ENCODE measurements around the gene FXYD5. TPM values are rescaled to one million over a fixed set of nuclear protein-coding genes. Genes with fewer than 3 reads are reported as not detected.
A peak's percentile ranks its signal among the peaks of the same experiment; 100 is the strongest.
"Not testable (repeated sequence)": the region's sequence is repeated elsewhere in the genome, so short reads cannot be mapped to it uniquely, and the experiment has no call there.

FXYD5 gene
- total RNA-seq, 2 experiments from 2014 or later, result 587 to 615 TPM

- peak overlapping the region; percentile 68 for H3K4me3 Mint-ChIP-seq
Measured at GRCh38 chr19:35150445-35150844, 4.1 kb upstream of the FXYD5 start.

GRCh38 chr19:35151273-35152065 lies 3.1 kb upstream of the FXYD5 start:
- CTCF ChIA-PET, result no interaction called here
- Mint-ChIP-seq H3K27me3 (no peaks in the 10 kb centered on the region), H3K4me3 (peak overlapping the region; percentile 65), H3K27ac (no peak overlapping the region), H3K9me3 (no peaks in the 10 kb centered on the region), H3K4me1 (ENCODE audit: low read depth) (peaks cover 42% of the 10 kb centered on the region), H3K36me3 (ENCODE audit: low read depth) (peaks cover 26% of the 10 kb centered on the region)
- POLR2A ChIA-PET, result no interaction called here
- TF ChIP-seq, protein P1, sequence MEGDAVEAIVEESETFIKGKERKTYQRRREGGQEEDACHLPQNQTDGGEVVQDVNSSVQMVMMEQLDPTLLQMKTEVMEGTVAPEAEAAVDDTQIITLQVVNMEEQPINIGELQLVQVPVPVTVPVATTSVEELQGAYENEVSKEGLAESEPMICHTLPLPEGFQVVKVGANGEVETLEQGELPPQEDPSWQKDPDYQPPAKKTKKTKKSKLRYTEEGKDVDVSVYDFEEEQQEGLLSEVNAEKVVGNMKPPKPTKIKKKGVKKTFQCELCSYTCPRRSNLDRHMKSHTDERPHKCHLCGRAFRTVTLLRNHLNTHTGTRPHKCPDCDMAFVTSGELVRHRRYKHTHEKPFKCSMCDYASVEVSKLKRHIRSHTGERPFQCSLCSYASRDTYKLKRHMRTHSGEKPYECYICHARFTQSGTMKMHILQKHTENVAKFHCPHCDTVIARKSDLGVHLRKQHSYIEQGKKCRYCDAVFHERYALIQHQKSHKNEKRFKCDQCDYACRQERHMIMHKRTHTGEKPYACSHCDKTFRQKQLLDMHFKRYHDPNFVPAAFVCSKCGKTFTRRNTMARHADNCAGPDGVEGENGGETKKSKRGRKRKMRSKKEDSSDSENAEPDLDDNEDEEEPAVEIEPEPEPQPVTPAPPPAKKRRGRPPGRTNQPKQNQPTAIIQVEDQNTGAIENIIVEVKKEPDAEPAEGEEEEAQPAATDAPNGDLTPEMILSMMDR (IDR thresholded peaks at IDR 0.05), result no peak
- H3K4me1 ChIP-seq (ENCODE audit: insufficient read depth, low read length), result peaks cover 25% of the 10 kb centered on the region
- H3K4me3 ChIP-seq (ENCODE audit: low read length), result no peak overlapping the region
- H3K27ac ChIP-seq (ENCODE audit: low read depth in 1 of 2, low read length in 2 of 2), result no peak overlapping the region
- no peaks in the 10 kb centered on the region for H3K9me3 ChIP-seq (ENCODE audit: control insufficient read depth in 1 of 2, insufficient read depth in 1 of 2, low read length in 2 of 2)
- no peak for DNase-seq
- intact Hi-C loops (cut with DNase I, micrococcal nuclease), result loop anchor here in 1 of 2 experiments (5.0 kb wide), 1 partner anchor 56 kb away; no protein-coding TSS in a partner anchor
- H3K36me3 ChIP-seq (ENCODE audit: insufficient read depth, low read length), result peaks cover 4% of the 10 kb centered on the region
- no peaks in the 10 kb centered on the region for H3K27me3 ChIP-seq (ENCODE audit: control insufficient read depth in 1 of 2, insufficient read depth in 2 of 2, low read length in 2 of 2)
- ATAC-seq (ENCODE audit: poor library complexity), result no peak

More at GRCh38 chr19:35150445-35150844, 4.1 kb upstream of the FXYD5 start:
- peak overlapping the region; percentile 43 for H3K27ac Mint-ChIP-seq
- no peaks in the 10 kb centered on the region for H3K9me3 Mint-ChIP-seq
- H3K27me3 Mint-ChIP-seq, result no peaks in the 10 kb centered on the region
- peaks cover 15% of the 10 kb centered on the region for H3K4me1 ChIP-seq (ENCODE audit: insufficient read depth, low read length)
- no peaks in the 10 kb centered on the region for H3K9me3 ChIP-seq (ENCODE audit: control insufficient read depth in 1 of 2, insufficient read depth in 1 of 2, low read length in 2 of 2)
- no peak overlapping the region for H3K27ac ChIP-seq (ENCODE audit: low read depth in 1 of 2, low read length in 2 of 2)
- H3K27me3 ChIP-seq (ENCODE audit: control insufficient read depth in 1 of 2, insufficient read depth in 2 of 2, low read length in 2 of 2), result no peaks in the 10 kb centered on the region
- intact Hi-C loops (cut with DNase I, micrococcal nuclease), result loop anchor here in 1 of 2 experiments (5.0 kb wide), 1 partner anchor 57 kb away; no protein-coding TSS in a partner anchor
- H3K36me3 ChIP-seq (ENCODE audit: insufficient read depth, low read length), result no peaks in the 10 kb centered on the region
- ATAC-seq (ENCODE audit: poor library complexity), result no peak
- H3K4me1 Mint-ChIP-seq (ENCODE audit: low read depth), result peaks cover 33% of the 10 kb centered on the region
- ChIA-PET CTCF (no interaction called here), POLR2A (no interaction called here)
- H3K4me3 ChIP-seq (ENCODE audit: low read length), result no peak overlapping the region
- TF ChIP-seq, protein P1 (IDR thresholded peaks at IDR 0.05), result no peak
- DNase-seq, result no peak
- H3K36me3 Mint-ChIP-seq (ENCODE audit: low read depth), result peaks cover 16% of the 10 kb centered on the region

GRCh38 chr19:35153129-35153522 lies 1.4 kb upstream of the FXYD5 start:
- H3K9me3 ChIP-seq (ENCODE audit: control insufficient read depth in 1 of 2, insufficient read depth in 1 of 2, low read length in 2 of 2); H3K27me3 ChIP-seq (ENCODE audit: control insufficient read depth in 1 of 2, insufficient read depth in 2 of 2, low read length in 2 of 2); H3K27me3 Mint-ChIP-seq; DNase-seq; ATAC-seq (ENCODE audit: poor library complexity); H3K9me3 Mint-ChIP-seq: not testable (repeated sequence)
- peak overlapping the region; percentile 98 for H3K4me3 Mint-ChIP-seq
- peak overlapping the region; percentile 98 for H3K27ac Mint-ChIP-seq
- ChIA-PET CTCF (interaction anchor here (0.8 to 3.3 kb wide), 13 partner anchors 8 to 310 kb away, joined by 3 to 46 read pairs (median 5); partner anchors contain the start of gene FXYD7), POLR2A (interaction anchor here (0.8 to 3.1 kb wide), 13 partner anchors 8 to 309 kb away, joined by 3 to 56 read pairs (median 8); partner anchors contain the start of genes FXYD7 and USF2)
- Histone ChIP-seq H3K4me1 (ENCODE audit: insufficient read depth, low read length) (peaks cover 41% of the 10 kb centered on the region), H3K4me3 (ENCODE audit: low read length) (peak overlapping the region; percentile 99), H3K36me3 (ENCODE audit: insufficient read depth, low read length) (peaks cover 20% of the 10 kb centered on the region), H3K27ac (ENCODE audit: low read depth in 1 of 2, low read length in 2 of 2) (peak overlapping the region in 1 of 2 donors; percentile 89)
- intact Hi-C loops (cut with DNase I, micrococcal nuclease), result loop anchor here in 1 of 2 experiments (5.0 kb wide), 1 partner anchor 54 kb away; no protein-coding TSS in a partner anchor
- peaks cover 43% of the 10 kb centered on the region for H3K36me3 Mint-ChIP-seq (ENCODE audit: low read depth)
- peaks cover 56% of the 10 kb centered on the region for H3K4me1 Mint-ChIP-seq (ENCODE audit: low read depth)

Measured in CD4-positive, alpha-beta T cell (primary cell).